ENCODE measurements around the gene NEUROD2.

The NEUROD2 gene

GRCh38 chr17:39611401-39612112, 3.8 kb upstream of the NEUROD2 start:
- no peak for TF ChIP-seq ZFX (IDR thresholded peaks at IDR 0.05)
- TF ChIP-seq, protein P1, sequence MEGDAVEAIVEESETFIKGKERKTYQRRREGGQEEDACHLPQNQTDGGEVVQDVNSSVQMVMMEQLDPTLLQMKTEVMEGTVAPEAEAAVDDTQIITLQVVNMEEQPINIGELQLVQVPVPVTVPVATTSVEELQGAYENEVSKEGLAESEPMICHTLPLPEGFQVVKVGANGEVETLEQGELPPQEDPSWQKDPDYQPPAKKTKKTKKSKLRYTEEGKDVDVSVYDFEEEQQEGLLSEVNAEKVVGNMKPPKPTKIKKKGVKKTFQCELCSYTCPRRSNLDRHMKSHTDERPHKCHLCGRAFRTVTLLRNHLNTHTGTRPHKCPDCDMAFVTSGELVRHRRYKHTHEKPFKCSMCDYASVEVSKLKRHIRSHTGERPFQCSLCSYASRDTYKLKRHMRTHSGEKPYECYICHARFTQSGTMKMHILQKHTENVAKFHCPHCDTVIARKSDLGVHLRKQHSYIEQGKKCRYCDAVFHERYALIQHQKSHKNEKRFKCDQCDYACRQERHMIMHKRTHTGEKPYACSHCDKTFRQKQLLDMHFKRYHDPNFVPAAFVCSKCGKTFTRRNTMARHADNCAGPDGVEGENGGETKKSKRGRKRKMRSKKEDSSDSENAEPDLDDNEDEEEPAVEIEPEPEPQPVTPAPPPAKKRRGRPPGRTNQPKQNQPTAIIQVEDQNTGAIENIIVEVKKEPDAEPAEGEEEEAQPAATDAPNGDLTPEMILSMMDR (conservative IDR thresholded peaks at IDR 0.05), result no peak
- H3K27ac ChIP-seq, result no peak overlapping the region

DNA sequence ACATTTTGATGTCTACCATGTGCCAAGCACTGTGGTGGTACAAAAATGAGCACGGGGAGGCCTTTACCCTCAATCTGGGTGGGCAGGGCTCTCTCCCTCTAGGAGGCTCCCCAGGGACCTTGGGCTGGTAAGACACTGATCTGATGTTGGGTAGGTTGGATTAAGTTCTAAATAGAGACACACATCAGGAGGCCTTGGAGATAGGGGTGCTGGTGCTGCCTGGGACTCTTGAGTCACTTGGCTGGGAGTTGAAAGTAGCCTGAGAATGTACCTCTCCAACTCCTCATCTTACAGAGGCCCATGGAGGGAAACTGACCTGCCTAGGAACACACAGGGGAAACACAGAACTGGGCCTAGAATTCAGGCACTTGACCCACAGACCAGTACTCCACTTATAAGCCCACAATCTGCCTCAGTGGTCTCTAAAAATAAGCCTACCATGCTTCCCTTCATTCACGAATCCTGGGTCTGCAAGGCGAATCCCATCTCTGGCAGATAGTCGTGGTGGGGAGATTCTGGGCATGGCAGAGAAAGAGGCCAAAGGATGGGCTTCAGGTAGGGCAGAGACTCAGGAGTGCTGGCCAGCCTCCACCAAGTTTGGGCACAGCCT, 1.8 kb upstream of the NEUROD2 start:
- H3K27ac ChIP-seq, result no peak overlapping the region
- no peak for TF ChIP-seq ZFX (IDR thresholded peaks at IDR 0.05)
- TF ChIP-seq, protein P1 (conservative IDR thresholded peaks at IDR 0.05), result no peak

- TF ChIP-seq, protein P1 (conservative IDR thresholded peaks at IDR 0.05), result no peak
- TF ChIP-seq ZFX (IDR thresholded peaks at IDR 0.05), result no peak
- H3K27ac ChIP-seq, result no peak overlapping the region
These were observed 642 bp upstream of the NEUROD2 start for GRCh38 chr17:39608142-39608981.

GRCh38 chr17:39607057-39607850, 466 bp downstream of the NEUROD2 start:
- TF ChIP-seq, protein P1 (conservative IDR thresholded peaks at IDR 0.05), result no peak
- TF ChIP-seq ZFX (IDR thresholded peaks at IDR 0.05), result no peak
- no peak overlapping the region for H3K27ac ChIP-seq

DNA sequence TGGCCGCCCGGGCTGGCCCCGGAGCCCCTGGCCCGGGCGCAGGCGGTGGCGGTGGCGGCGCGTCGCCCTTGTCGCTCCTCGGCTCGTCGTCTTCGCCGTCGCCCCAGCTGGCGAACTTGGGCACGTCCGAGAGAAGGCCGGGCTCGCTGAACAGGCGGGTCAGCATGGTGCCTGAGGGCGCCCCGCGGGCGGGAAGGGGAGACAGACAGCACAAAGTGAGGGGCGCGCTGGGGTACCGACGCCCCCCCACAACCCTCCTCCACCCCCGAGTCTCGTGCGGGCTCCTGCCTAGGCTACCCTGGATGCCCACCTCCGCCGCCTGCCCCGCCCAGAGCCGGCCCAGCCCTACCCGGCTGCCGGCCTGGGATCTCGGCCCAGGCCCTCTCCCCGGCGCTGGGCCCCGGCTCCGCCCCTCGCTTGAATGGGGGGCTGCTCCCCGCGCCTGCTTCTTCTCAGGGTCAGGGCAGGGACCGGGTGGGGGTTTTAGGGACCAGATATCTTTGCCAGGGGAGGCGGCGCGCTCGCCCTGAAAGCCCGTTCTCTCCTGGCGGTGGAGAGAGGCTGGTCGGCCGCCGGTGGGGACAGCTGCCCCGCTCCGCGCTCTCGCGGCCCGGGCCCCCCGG, 1.2 kb downstream of the NEUROD2 start:
- H3K27ac ChIP-seq, result no peak overlapping the region
- TF ChIP-seq, protein P1 (conservative IDR thresholded peaks at IDR 0.05), result no peak
- no peak for TF ChIP-seq ZFX (IDR thresholded peaks at IDR 0.05)

GRCh38 chr17:39605492-39606433, 2.0 kb downstream of the NEUROD2 start:
- TF ChIP-seq ZFX (IDR thresholded peaks at IDR 0.05), result no peak
- TF ChIP-seq, protein P1 (conservative IDR thresholded peaks at IDR 0.05), result no peak
- no peak overlapping the region for H3K27ac ChIP-seq
